Measurements from ENCODE around the gene CRACR2A.

CRACR2A gene

DNA sequence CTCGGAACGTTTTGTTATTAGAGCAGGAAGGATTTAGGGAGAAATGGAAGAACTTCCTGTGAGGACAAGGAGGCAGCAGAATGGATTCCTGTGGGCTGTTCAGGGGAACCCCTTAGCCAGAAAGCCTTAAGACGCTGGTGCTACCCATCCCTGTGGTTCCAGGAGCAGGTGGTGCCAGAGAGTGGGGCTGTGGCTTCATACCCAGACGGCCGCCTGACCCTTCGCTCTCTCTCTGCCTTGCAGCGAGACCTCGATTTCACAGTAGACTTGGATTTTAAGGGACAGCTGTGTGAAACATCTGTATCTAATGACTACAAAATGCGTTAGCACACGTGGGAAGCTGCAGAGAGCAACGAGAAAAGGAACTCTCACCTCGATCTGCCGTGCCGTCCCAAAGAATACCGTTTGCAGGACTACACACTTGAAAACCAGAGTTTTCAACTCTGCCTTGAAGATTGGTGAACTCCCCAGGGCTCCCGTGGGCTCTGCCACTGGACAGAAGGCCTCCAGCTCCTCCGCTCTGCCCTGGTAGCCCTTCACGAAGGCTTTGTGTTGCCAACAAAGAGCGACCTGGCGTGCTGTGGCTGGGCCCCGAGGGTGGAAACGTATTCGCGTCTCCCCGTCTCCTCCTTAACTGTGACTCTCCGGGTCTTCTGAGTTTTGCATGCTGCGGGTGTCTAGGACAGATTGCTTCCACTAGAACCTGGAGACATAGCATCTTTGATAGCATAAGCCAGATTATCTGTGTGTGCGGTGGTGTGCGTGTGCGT lies 159.9 kb downstream of the CRACR2A start:
- in situ Hi-C loops (cut with HindIII; ENCODE audit: low sequenced_read_pairs) = no loop called here
- H3K4me3 ChIP-seq (ENCODE audit: low read depth, low read length) = no peak overlapping the region
- no peak for DNase-seq (ENCODE audit: low read depth, low spot score)
- TF ChIP-seq, protein P1, sequence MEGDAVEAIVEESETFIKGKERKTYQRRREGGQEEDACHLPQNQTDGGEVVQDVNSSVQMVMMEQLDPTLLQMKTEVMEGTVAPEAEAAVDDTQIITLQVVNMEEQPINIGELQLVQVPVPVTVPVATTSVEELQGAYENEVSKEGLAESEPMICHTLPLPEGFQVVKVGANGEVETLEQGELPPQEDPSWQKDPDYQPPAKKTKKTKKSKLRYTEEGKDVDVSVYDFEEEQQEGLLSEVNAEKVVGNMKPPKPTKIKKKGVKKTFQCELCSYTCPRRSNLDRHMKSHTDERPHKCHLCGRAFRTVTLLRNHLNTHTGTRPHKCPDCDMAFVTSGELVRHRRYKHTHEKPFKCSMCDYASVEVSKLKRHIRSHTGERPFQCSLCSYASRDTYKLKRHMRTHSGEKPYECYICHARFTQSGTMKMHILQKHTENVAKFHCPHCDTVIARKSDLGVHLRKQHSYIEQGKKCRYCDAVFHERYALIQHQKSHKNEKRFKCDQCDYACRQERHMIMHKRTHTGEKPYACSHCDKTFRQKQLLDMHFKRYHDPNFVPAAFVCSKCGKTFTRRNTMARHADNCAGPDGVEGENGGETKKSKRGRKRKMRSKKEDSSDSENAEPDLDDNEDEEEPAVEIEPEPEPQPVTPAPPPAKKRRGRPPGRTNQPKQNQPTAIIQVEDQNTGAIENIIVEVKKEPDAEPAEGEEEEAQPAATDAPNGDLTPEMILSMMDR (IDR thresholded peaks at IDR 0.05; ENCODE audit: low read depth, low read length) = no peak

DNA sequence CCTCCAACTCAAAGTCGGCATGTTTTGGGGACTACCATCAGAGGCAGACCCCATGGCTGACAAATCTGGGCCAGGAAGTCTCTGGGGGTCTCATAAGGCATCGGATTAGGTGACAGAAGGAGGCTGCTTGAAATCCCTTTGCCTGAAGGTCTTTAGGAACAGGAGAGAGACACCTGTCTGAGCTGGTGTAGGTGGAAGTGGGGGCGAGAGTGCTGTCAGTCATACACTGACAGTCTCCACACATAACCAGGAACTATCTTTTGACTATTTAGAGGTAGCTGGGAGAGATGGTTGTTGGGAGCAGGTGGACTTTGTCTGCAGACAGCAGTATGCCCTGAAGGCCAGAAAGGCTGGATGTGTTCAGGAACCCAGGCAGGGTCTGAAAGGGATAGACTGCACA lies 163.2 kb downstream of the CRACR2A start:
- TF ChIP-seq, protein P1 (IDR thresholded peaks at IDR 0.05; ENCODE audit: low read depth, low read length) = no peak
- no peak overlapping the region for H3K4me3 ChIP-seq (ENCODE audit: low read depth, low read length)
- no peak for DNase-seq (ENCODE audit: low read depth, low spot score)
- in situ Hi-C loops (cut with HindIII; ENCODE audit: low sequenced_read_pairs) = no loop called here

DNA sequence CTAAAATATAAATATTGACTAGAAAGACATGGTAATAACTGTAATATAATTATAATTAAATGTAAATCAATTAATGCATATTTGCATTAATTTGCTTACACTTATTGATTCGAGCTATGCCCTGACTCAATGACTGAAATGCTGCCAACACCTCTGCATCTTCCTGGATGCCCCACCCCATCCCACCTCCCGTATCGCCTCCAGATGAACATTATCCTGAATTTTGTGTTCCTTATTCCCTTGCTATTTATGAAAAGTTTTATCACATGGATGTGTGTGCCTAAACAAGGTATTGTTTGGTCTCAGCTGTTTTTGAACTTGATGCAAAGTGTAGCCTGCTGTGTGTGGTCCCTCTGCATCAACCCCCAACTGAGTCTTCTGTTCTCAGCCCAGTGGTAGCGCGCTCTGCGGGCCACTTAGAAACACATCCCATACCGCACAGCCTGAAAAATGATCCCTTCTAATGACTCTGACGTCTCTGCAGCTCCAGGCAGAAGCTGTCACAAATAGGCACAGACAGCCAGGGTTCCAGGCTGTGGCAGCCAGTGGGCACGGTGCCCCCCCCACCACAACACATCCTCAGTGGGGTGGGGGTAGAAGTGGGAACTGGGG lies 165.4 kb downstream of the CRACR2A start:
- TF ChIP-seq, protein P1 (IDR thresholded peaks at IDR 0.05; ENCODE audit: low read depth, low read length) = no peak
- in situ Hi-C loops (cut with HindIII; ENCODE audit: low sequenced_read_pairs) = no loop called here
- no peak for DNase-seq (ENCODE audit: low read depth, low spot score)
- H3K4me3 ChIP-seq (ENCODE audit: low read depth, low read length) = no peak overlapping the region

DNA sequence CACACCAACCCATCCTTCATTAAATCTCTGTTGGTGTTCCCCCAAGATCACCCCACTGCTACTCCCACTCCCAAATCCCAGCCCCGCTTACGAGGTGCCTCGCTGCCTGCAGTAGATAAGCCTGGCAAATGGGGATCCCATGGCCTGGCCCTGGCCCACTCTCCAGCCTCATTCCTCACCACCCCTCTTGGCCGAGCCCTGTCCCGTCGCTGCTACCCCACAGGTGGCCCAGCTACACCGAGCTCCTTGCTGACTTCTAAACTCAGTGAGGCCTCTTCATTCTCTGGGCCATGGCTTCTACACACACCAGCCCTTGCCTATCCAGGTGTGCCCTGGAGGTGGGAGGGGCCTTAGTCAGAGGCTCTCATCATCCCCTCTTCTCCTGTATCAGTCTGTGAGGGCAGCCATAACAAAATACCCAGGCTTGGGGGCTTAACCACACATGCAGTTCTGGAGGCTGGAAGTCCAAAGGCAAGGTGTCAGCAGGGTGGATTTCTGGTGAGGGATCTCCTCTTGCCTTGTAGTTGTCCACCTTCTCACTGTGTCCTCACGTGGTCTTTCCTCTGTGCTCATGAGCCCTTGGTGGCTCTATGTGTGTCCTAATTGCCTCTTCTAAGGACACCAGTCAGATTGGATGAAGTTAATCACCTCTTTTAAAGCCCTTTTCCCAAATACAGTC lies 169.1 kb downstream of the CRACR2A start:
- in situ Hi-C loops (cut with HindIII; ENCODE audit: low sequenced_read_pairs) = no loop called here
- H3K4me3 ChIP-seq (ENCODE audit: low read depth, low read length) = no peak overlapping the region
- TF ChIP-seq, protein P1 (IDR thresholded peaks at IDR 0.05; ENCODE audit: low read depth, low read length) = no peak
- no peak for DNase-seq (ENCODE audit: low read depth, low spot score)

DNA sequence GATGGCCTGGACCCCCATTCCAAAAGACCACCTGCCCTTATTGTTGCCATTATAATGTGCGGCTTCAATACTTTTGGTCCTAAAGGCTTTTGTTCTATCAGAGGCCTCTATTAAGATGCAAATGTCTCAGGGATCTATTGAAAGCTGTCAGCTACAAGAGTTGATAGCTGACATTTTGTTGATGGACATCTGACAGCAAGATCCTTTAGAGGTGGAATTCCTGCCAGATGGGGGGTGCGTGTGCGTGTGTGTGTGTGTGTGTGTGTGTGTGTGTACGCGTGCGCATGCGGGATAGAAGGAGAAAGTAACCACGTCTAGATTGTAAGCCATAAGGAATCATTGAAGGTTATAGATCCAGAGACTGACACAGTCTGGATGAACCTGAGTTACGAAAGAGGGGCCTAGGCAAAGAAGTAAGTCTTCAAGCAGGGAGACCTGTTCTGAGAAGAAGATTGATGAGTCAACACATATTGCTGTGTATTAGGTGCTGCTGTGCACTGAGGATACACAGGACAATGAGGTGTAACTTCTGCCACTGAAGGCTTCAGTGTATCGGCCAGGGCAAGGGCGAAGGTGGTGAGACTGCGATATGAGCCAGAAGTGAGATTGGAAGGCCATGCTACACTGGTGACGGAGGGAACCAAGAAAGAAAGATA lies 172.7 kb downstream of the CRACR2A start:
- no peak for DNase-seq (ENCODE audit: low read depth, low spot score)
- in situ Hi-C loops (cut with HindIII; ENCODE audit: low sequenced_read_pairs) = no loop called here
- TF ChIP-seq, protein P1 (IDR thresholded peaks at IDR 0.05; ENCODE audit: low read depth, low read length) = no peak
- no peak overlapping the region for H3K4me3 ChIP-seq (ENCODE audit: low read depth, low read length)

DNA sequence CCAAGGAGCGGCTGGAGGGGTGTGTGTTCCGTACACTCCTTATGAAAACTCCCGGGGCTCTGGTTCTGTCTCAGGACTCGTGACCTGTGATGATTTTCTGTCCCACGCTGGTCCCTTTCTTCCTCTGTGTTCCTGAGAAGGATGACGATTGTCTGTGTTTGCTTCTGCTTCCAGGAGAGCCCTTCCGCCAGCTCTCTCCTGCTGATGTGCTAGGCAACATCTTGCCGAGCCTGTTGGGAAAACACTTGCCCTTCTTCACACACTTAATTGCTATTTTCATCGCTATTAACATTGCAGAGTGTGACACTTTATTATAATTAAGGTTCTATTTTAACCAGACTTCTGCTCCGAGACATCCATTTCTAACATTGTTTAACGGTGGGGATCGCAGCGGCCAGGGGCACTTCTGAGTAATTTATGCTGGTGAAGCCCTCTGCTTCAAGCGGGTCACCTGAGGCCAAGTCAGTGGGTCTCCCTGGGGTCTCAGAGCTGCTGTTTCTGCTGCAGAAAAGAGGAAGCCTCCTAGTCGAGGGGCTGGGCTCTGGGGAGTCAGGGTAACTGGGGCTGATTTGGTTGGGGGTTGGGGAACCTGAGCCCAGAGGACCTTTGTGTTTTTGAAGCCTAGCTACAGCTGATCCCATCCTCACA lies 173.3 kb downstream of the CRACR2A start:
- in situ Hi-C loops (cut with HindIII; ENCODE audit: low sequenced_read_pairs) = no loop called here

More for the DNA sequence above, 173.3 kb downstream of the CRACR2A start:
- no peak for DNase-seq (ENCODE audit: low read depth, low spot score)
- H3K4me3 ChIP-seq (ENCODE audit: low read depth, low read length) = no peak overlapping the region
- TF ChIP-seq, protein P1 (IDR thresholded peaks at IDR 0.05; ENCODE audit: low read depth, low read length) = no peak

Data from astrocyte of the spinal cord (primary cell).